Mammary epithelial cell (primary cell): ENCODE data around the gene TRIM24.

Experiments used
- CTCF ChIP-seq, 2 donors: IDR thresholded peaks in 1 of 2; conservative IDR thresholded peaks in 1 of 2; 2 replicates each; pipeline ENCODE4 v1.5.1; 2011 to 2012; ENCODE audit warnings: inconsistent platforms in 2 of 2, low read length in 2 of 2, mild to moderate bottlenecking in 2 of 2, control low read depth in 1 of 2, low read depth in 1 of 2; ENCODE audit not compliant: insufficient read depth in 1 of 2; ENCODE audit errors: extremely low read depth in 1 of 2
- EZH2 ChIP-seq: IDR thresholded peaks from 2 replicates; pipeline ENCODE4 v1.6.1; 2012; ENCODE audit warnings: low read length, inconsistent platforms, borderline replicate concordance

DNA sequence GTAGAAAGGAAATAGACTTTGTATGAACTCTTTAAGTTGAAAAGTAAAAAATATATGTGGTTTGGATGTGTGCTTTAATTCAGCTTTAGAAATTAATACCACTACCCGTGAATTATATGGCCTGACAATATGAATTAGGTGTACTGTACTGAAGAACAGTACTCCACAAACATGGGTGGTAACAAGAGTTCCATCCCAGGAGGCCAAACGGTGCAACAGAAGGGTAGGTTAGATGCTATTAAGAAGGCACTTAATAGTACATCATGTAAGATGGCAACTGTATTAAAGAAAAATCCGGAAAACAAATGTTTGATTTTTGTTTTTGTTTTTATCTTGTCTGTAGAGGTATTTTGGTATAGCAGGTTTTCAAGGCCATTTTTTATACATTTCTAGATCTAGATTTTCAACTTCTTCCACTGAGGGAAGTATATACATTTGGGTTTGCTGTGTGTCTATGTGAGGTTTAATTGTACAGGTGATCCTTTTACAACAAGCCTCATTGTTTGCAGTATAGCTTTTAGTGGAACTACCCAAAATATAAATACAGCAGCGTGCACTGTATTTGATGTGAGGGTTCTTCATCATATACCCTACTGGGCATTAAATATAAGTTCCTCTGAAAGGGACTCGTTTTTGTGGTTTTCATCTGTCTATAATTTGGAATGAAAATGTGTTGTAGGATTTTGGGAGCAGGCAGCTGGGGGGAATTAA is 125.4 kb downstream of the TRIM24 start:
- TF ChIP-seq CTCF (conservative IDR thresholded peaks at IDR 0.05 in 1 of 2, IDR thresholded peaks at IDR 0.05 in 1 of 2; ENCODE audit: extremely low read depth in 1 of 2, insufficient read depth in 1 of 2, low read depth in 1 of 2, low read length in 2 of 2) (no peak), EZH2 (no peak)
